ENCODE results near the gene ENTREP3. TPM values are rescaled to one million over a fixed set of nuclear protein-coding genes. Genes with fewer than 3 reads are reported as not detected.

ENTREP3 gene, protein sequence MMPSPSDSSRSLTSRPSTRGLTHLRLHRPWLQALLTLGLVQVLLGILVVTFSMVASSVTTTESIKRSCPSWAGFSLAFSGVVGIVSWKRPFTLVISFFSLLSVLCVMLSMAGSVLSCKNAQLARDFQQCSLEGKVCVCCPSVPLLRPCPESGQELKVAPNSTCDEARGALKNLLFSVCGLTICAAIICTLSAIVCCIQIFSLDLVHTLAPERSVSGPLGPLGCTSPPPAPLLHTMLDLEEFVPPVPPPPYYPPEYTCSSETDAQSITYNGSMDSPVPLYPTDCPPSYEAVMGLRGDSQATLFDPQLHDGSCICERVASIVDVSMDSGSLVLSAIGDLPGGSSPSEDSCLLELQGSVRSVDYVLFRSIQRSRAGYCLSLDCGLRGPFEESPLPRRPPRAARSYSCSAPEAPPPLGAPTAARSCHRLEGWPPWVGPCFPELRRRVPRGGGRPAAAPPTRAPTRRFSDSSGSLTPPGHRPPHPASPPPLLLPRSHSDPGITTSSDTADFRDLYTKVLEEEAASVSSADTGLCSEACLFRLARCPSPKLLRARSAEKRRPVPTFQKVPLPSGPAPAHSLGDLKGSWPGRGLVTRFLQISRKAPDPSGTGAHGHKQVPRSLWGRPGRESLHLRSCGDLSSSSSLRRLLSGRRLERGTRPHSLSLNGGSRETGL
- total RNA-seq, result 10 to 100 TPM in 3 of 4 donors, 1 to 10 TPM in 1; 8.7 to 13.4 (median 11.9) TPM

DNA sequence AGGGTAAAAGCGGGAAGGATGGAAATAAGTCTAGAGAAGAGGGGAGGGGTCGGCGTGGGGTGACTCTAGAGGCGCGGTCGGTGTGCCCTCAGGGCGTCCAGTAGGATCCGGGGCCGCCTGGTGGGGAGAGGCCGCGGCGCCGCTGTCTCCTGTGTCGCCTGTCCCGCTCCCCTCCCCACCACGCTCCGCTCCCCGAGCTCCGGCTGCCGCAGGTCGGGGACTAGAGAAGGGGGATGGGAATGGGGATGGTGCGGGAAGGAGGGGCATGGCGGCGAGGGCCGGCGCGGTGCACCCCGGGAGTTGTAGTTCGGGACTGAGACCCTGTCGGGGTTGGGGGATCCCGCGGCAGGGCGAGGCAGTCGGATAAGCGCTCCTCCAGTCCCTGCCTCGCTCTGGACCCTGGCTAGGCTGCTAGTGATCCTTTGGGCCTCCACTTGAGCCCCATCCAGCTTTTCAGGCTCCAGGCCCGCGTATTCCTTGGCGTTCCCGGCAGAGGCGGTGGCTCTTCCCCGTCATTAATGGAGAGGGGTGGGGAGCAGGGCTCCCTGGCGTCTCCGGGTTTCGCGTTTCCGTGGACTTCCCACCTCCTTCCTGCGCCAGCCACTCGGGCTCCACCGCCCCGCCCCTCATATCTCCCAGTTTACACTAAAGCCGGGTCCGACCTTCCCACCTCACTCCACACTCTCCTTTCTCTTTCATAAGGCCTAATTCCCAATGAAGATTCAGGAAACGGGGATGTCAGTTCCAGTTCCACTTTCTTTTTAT, at the start of gene ENTREP3:
Gene ENTREP3 (minus strand): TSS at position 241 of the 765 bp plus-strand sequence. CDS start 606 bp downstream, outside the sequence.
- DNase-seq (ENCODE audit: low spot score), result peak; percentile 69
- TF ChIP-seq, protein P1, sequence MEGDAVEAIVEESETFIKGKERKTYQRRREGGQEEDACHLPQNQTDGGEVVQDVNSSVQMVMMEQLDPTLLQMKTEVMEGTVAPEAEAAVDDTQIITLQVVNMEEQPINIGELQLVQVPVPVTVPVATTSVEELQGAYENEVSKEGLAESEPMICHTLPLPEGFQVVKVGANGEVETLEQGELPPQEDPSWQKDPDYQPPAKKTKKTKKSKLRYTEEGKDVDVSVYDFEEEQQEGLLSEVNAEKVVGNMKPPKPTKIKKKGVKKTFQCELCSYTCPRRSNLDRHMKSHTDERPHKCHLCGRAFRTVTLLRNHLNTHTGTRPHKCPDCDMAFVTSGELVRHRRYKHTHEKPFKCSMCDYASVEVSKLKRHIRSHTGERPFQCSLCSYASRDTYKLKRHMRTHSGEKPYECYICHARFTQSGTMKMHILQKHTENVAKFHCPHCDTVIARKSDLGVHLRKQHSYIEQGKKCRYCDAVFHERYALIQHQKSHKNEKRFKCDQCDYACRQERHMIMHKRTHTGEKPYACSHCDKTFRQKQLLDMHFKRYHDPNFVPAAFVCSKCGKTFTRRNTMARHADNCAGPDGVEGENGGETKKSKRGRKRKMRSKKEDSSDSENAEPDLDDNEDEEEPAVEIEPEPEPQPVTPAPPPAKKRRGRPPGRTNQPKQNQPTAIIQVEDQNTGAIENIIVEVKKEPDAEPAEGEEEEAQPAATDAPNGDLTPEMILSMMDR (IDR thresholded peaks at IDR 0.05), result no peak
- ATAC-seq (ENCODE audit: low FRiP score), result peak; percentile 88

DNA sequence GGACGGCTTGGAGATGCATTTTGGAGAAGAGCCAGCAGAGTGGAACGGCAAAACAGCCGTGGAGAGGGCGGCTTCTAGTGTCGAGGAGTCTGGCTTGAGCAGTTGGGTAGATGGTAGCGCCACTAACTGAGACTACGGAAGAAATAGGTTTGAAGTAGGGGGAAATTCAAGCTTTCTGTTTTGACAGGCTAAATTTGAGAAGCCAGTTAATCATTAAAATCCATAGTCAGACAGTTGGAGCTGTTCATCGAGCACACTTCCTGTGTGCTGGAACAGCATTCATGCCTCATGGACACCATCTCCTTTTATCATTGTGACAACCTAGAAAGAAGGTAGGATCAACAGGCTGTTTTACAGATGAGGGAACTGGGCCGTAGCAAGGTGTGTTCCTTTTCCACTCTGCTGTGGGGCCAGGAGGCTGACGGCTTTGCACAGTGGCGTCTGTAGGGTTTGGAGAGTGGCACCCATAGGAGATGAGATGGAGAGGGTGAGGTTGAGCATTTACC, 49.3 kb upstream of the ENTREP3 start:
- ATAC-seq (ENCODE audit: low FRiP score), result no peak
- TF ChIP-seq, protein P1 (IDR thresholded peaks at IDR 0.05), result no peak
- no peak for DNase-seq (ENCODE audit: low spot score)

DNA sequence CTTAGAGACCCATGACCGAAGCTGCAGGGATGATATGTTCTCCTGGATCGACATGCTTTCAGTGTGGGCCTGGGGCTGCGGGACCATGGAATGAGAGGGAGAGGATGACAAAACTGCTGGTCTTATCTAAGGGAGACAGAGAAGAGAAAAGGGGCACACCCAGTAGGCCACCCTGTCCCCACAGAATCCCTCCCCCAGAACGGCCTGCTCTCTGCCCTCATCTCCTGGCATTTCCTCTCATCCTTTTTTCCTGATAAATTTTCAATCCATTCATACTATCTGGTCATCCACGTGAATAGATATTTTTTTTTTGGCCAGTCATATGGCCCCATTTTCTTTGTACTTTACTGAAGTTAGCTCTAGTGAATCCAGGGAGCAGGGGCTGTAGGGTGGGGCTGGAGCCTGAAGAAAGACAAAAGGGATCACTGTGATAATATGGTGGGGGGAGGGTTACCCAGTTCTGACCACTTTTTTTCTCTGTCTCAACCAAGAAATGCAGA, 46.1 kb upstream of the ENTREP3 start, which contains the start of gene PKLR:
Gene PKLR (minus strand): TSS at position 97 of the 500 bp plus-strand sequence. CDS start 43 bp downstream, at position 54.
- DNase-seq (ENCODE audit: low spot score) (no peak), ATAC-seq (ENCODE audit: low FRiP score) (no peak)
- TF ChIP-seq, protein P1 (IDR thresholded peaks at IDR 0.05), result no peak

DNA sequence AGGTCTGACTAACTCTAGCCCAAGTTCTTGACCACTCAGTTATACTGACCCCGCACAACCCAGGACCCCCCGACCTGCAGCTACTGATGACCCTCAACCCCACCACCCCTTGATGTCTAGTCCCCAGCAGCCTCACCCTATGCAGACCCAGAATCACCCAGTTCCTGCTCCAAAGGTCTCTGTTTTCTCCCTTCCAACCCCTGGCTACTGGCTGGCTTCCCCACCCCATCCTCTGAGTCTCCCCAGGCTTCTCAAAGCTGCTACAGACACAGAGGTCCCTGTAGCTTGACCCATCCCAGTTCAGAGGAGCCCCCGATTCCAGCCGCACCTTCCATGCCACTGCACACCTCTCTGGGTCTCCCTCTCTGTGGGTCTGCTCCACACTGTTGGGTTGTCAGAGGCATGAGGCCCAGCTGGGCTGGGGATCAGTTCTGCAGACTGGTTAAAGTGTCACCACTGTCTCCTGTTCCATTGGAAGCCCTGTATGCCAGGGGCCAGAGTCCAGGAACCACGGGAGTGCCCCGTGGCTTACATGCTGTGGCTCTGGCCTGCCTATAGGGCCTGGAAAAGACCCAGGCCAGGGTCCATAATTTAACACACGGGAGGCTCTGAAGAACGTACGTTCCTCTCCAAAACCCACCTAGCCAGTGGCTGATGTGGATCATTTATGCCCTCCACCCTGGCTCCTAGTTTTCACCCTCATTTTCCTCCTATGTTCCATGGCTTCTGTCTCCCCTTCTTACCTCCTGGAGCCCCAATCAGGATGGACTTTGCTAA, 45.5 kb upstream of the ENTREP3 start:
- ATAC-seq (ENCODE audit: low FRiP score) (no peak), DNase-seq (ENCODE audit: low spot score) (no peak)
- TF ChIP-seq, protein P1 (IDR thresholded peaks at IDR 0.05), result no peak

DNA sequence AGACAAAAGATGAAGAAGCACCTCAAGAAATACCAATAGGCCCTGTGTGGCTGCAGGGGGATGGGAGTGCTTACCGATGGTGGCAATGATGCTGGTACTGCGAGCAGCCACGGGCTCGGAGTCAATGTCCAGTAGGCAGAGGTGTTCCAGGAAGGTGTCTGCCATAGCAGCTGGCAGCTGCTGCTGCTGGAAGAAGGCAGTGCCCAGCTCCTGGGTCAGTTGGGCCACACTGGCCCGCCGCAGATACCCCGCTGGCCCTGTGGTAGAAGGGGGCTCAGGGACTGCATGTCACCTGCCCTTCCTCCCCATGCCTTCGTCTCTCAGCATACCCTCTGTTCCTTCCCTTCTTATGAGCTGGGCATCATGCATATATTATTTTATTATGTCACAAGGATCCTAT, 44.7 kb upstream of the ENTREP3 start:
- TF ChIP-seq, protein P1 (IDR thresholded peaks at IDR 0.05), result no peak
- DNase-seq (ENCODE audit: low spot score), result no peak
- ATAC-seq (ENCODE audit: low FRiP score), result no peak

DNA sequence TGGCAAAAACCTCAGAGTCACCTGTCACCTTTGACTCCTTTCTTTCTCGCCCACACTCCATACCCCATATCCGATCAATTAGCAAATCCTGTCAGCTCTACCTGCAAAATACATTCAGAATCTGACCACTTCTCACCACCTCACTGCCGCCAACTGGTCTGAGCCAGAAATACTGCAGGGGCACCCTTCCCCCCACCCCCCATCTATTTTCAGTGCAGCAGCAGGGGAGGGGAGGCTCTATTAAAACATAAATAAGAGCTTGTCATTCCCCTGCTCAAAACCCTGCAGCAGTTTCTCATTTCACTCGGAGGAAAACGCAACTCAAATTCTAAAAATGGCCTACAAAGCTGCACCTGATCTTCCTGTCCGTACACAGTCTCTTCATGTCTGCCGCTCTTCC, 42.1 kb upstream of the ENTREP3 start:
- DNase-seq (ENCODE audit: low spot score), result no peak
- no peak for ATAC-seq (ENCODE audit: low FRiP score)
- TF ChIP-seq, protein P1 (IDR thresholded peaks at IDR 0.05), result no peak

All from omental fat pad (tissue), 4 donors.